A549 (cell line): ENCODE data around the gene OCIAD1.

Source experiments
- CTCF ChIP-seq: fragments of >200 bp; sonication (Bioruptor Twin); formaldehyde crosslinking; IDR thresholded peaks from 3 replicates; pipeline ENCODE4 v1.5.1; 2016
- ESRRA ChIP-seq: fragments of 150-350 bp; IDR thresholded peaks from 2 replicates; pipeline ENCODE4 v1.6.1; 2014; ENCODE audit warnings: mild to moderate bottlenecking, low read length, borderline replicate concordance
- MAFK ChIP-seq: fragments of 450-650 bp; IDR thresholded peaks from 2 replicates; pipeline ENCODE4 v1.6.1; 2014; ENCODE audit not compliant: partially characterized antibody
- POLR2A ChIP-seq: IDR thresholded peaks from 2 replicates; pipeline ENCODE4 v1.6.1; 2012; ENCODE audit warnings: mild to moderate bottlenecking, low read length

- no peak for TF ChIP-seq POLR2A
- TF ChIP-seq MAFK = no peak
- no peak for TF ChIP-seq CTCF
- no peak for TF ChIP-seq ESRRA
These were observed 10.3 kb downstream of the OCIAD1 start for GRCh38 chr4:48841045-48841827.
